BLaER1 (cell line): ENCODE data around the gene HAND2.

ENCODE experiments used
- H3K27ac ChIP-seq: shearing (Covaris generic); formaldehyde crosslinking; 2 replicates; pipeline ENCODE4 v1.8.1; 2022
- H3K27me3 ChIP-seq: shearing (Covaris generic); formaldehyde crosslinking; 2 replicates; pipeline ENCODE4 v1.8.1; 2022
- H3K36me3 ChIP-seq: shearing (Covaris generic); formaldehyde crosslinking; 2 replicates; pipeline ENCODE4 v1.8.1; 2022
- H3K4me1 ChIP-seq: shearing (Covaris generic); formaldehyde crosslinking; 2 replicates; pipeline ENCODE4 v1.8.1; 2022
- H3K4me2 ChIP-seq: shearing (Covaris generic); formaldehyde crosslinking; 2 replicates; pipeline ENCODE4 v1.8.1; 2022
- H3K4me3 ChIP-seq: shearing (Covaris generic); formaldehyde crosslinking; 2 replicates; pipeline ENCODE4 v1.8.1; 2022
- H3K9ac ChIP-seq: shearing (Covaris generic); formaldehyde crosslinking; 2 replicates; pipeline ENCODE4 v1.8.1; 2022
- H3K9me3 ChIP-seq: shearing (Covaris generic); formaldehyde crosslinking; 2 replicates; pipeline ENCODE4 v1.8.1; 2022
- H4K20me1 ChIP-seq: shearing (Covaris generic); formaldehyde crosslinking; 2 replicates; pipeline ENCODE4 v1.8.1; 2022
- Cebpa-rat ChIP-seq: shearing (Covaris generic); IDR thresholded peaks from 2 replicates; pipeline ENCODE4 v1.8.1; 2022

The HAND2 gene

DNA sequence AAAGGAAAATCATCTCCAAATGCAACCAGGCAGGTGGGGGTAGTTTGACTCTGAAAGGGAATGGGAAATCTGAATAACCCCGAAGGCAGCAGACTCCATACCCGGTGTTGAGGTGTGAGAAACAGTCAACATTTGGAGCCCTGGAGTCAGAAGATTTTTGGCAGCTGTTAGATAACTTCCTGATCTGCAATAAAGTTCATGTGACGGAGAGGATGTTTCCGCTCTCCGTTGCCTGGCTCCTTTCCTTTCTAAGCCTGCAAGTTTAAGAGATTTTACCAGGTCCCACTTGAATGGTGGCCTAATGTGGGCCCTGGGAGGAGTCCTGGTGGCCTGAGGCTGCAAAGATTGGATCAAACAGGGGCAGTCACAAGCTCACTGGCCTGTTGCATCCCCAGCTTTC, 27.7 kb downstream of the HAND2 start:
- Histone ChIP-seq H3K4me2 (no peak overlapping the region), H3K4me3 (no peak overlapping the region), H3K4me1 (no peaks in the 10 kb centered on the region), H3K9ac (no peak overlapping the region), H3K27me3 (no peaks in the 10 kb centered on the region), H3K27ac (no peak overlapping the region), H3K36me3 (no peaks in the 10 kb centered on the region), H3K9me3 (peaks cover 16% of the 10 kb centered on the region), H4K20me1 (no peaks in the 10 kb centered on the region)
- TF ChIP-seq Cebpa-rat: no peak

DNA sequence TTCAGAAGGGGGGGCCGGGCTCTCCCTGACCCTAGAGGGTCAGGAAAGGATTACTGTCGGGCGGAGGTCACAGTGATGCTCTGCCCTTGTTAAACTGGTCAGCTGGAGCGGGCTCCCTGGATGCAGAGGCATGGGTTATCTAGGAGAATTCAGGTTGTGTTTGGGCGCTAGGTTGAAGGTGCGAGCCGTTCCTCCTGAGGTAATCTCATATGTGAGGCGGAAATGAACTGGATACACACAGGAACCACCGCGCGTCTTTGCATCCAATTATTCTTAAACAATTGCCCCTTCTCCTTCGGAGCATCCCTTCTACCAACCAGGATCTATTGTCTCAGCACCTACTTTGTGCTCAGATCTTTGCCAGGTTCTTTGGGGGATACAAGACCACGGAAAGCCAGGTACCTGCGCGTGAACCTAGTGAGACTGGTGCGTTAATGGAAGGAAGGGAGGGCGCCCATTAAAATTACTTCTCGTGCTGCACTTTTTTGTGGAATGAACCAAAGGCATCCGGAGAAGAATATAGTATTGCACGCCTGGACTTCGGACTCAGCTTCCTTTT, 28.4 kb downstream of the HAND2 start:
- H4K20me1 ChIP-seq: no peaks in the 10 kb centered on the region
- H3K27me3 ChIP-seq: no peaks in the 10 kb centered on the region
- no peak overlapping the region for H3K4me3 ChIP-seq

DNA sequence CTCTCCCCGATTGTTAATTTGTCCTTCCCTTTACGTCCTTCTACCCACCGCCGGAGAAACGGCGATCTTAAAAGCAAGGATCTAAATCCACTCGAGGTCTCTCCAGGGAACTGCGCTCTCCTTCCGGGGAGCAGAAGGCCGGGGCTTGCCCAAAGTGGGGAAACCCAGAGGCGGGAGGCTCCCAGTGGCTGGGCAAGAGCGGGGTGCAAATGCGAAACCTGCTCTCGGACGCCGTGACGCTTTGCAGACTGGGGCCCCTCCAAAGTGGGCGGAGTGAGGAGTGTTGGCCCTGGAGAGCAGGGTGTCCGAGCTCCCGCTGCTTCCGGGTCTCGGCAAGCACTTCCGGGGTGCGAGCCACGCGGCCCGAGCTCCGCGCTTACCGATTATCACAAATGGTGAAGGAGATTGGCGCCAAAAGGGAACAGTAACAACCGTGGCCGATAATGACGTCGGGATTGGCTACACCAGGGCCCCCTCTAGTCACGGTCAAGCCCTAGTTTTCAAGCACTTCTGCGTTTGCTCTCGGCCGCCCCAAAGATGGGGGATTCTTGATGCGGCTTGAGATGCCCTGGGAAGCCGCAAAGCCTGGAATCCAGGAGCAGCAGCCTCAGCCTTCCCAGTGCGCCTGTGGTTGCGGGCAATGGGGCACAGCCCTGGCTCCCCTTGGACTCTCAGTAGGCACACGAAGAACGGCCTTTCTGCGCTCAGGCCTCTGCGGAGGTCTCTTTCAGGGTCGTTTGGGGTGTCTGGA, 29.0 kb downstream of the HAND2 start:
- Histone ChIP-seq H3K4me2 (no peak overlapping the region), H3K27ac (no peak overlapping the region), H4K20me1 (no peaks in the 10 kb centered on the region), H3K36me3 (no peaks in the 10 kb centered on the region), H3K9me3 (peaks cover 9% of the 10 kb centered on the region), H3K4me3 (no peak overlapping the region), H3K4me1 (no peaks in the 10 kb centered on the region), H3K27me3 (no peaks in the 10 kb centered on the region), H3K9ac (no peak overlapping the region)
- no peak for TF ChIP-seq Cebpa-rat

More for the DNA sequence above, 28.4 kb downstream of the HAND2 start:
- H3K9ac ChIP-seq: no peak overlapping the region
- no peaks in the 10 kb centered on the region for H3K36me3 ChIP-seq
- TF ChIP-seq Cebpa-rat: no peak
- H3K9me3 ChIP-seq: peaks cover 11% of the 10 kb centered on the region
- H3K4me1 ChIP-seq: no peaks in the 10 kb centered on the region
- no peak overlapping the region for H3K27ac ChIP-seq
- H3K4me2 ChIP-seq: no peak overlapping the region

DNA sequence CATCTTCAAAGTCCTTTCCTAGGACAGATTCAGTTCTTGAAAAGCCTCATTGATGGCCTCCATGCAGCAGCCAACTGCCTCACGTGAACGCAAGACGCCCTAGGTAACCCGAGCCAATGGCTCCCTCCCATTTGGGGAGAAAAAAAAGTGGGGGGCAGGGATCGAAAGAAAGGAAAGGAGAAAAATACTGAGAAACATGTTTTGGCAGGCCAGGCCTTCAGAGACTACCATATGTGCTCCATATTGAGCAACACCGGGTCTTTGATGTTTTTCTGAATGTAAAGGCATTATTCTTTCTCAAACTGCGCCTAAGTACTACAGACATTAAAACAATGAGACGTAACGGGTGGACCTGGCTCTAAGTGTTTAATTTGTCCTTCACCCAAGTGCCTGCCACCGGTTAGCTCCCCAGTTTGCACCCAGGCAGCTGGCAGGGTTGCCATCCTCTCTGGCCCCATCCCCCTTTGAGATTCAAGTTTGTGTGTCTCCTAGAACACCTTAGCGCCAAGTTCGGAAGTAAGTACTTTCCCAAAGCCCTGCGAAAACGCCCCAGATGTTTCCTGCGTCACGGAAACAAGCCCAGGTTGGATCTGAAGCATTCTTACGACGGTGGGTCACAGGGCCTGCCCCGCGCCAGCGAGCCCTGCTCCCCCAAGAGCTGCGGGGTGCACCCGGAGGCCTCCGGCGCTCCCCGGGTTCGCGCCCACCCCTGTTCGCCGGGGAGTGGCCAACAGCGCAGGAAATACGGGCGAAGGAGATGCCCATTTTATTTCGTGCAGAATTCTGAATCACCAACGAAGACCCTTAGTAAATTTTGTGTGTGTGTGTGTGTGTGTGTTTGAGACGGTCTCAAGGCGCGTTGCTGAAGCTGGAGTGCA, 30.1 kb downstream of the HAND2 start:
- H3K27ac ChIP-seq: no peak overlapping the region
- no peak overlapping the region for H3K4me3 ChIP-seq
- no peaks in the 10 kb centered on the region for H3K4me1 ChIP-seq
- no peak for TF ChIP-seq Cebpa-rat
- no peak overlapping the region for H3K4me2 ChIP-seq
- no peaks in the 10 kb centered on the region for H4K20me1 ChIP-seq
- H3K36me3 ChIP-seq: no peaks in the 10 kb centered on the region
- H3K9ac ChIP-seq: no peak overlapping the region
- peaks cover 9% of the 10 kb centered on the region for H3K9me3 ChIP-seq
- H3K27me3 ChIP-seq: no peaks in the 10 kb centered on the region

DNA sequence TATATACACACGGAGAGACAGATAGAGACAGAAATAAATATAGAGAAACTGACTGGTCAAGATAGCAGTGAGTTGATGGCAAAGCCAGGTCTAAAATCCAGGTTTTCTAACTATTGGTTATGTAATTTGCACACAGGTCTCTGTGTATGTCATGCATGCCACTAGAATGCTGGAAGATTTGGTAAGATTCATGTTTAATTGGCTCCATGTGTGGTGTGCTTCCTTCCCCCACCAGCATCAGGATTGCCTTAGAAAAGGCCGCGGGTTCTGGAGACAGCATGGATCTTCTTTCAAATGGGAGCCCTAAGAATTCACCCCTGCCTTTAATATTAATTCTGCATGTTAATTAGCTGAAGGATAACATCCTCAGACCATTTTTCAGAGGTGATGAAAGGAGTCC, 31.3 kb downstream of the HAND2 start:
- Histone ChIP-seq H3K4me3 (no peak overlapping the region), H4K20me1 (no peaks in the 10 kb centered on the region), H3K9me3 (peaks cover 9% of the 10 kb centered on the region), H3K27me3 (no peaks in the 10 kb centered on the region), H3K9ac (no peak overlapping the region), H3K4me1 (no peaks in the 10 kb centered on the region), H3K4me2 (no peak overlapping the region), H3K27ac (no peak overlapping the region), H3K36me3 (no peaks in the 10 kb centered on the region)
- no peak for TF ChIP-seq Cebpa-rat

DNA sequence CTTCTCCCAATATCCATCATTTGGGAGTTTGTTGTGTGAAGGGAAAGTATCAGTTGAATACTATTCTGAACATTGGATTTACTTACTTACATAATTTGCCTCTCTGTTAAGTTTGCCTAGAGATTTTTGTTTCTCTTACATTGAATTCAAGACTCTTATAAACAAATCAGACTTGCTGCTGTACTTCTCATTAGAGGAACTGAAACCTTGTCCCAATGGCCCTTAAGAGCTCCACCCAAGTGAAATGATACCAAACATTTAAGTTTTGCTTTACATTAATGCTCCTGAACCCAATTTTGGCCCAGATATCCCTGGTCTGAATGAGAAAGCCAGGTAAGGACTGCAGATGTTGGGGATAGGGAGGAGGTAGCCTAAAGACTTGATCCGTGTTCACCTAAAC, 32.0 kb downstream of the HAND2 start:
- Histone ChIP-seq H3K36me3 (no peaks in the 10 kb centered on the region), H3K4me2 (no peak overlapping the region), H3K9ac (no peak overlapping the region), H3K27ac (no peak overlapping the region), H4K20me1 (no peaks in the 10 kb centered on the region), H3K4me1 (no peaks in the 10 kb centered on the region), H3K4me3 (no peak overlapping the region), H3K9me3 (peaks cover 12% of the 10 kb centered on the region), H3K27me3 (no peaks in the 10 kb centered on the region)
- TF ChIP-seq Cebpa-rat: no peak

DNA sequence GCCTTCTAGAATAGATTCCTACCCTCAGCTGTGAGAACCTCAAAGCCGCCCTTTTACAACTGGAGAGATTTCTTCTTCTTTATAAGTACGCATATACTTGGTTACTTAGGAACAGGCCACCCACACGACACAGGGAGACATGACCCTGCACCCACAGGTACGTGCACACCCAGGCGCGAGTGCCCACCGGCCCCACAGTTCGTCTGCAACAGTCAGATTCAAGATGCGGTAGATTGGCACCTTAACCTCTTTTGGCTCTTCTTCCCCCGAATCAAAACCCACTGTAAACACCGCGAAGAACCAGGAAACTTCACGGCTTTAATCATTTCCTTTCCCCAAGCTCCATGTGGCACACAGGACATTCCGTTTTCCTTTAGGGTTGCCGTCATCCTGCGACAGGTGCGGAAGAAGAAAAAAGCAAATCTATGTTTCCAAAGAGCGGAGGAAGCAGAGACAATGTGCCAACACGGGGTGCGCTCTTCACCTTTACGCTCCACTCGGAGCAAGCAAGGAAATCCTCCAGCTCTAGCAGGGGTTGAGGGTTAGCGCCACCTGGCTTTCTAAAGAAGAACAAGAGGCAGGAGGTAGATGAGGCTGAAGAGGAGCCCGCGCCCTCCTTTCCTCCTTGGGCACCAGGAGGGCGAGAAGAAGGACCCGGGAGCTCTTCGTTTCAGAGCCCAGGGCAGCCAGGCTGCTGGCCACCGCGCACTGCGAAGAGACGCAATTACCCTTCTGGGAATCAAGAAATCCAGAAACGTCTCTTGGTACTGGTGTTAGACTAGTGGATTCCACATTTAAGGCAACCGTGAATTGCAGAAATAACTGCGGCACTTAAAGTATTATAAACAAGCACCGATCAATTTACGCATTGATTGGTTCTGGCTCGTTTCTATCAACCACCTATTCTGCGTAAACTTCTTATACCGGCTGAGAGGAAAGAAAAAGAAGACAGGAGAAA, 35.7 kb downstream of the HAND2 start:
- H4K20me1 ChIP-seq: no peaks in the 10 kb centered on the region
- H3K4me2 ChIP-seq: no peak overlapping the region
- H3K27ac ChIP-seq: no peak overlapping the region
- H3K4me3 ChIP-seq: no peak overlapping the region
- no peaks in the 10 kb centered on the region for H3K27me3 ChIP-seq
- TF ChIP-seq Cebpa-rat: no peak
- H3K36me3 ChIP-seq: no peaks in the 10 kb centered on the region
- no peak overlapping the region for H3K9ac ChIP-seq
- H3K4me1 ChIP-seq: peaks cover 10% of the 10 kb centered on the region
- H3K9me3 ChIP-seq: peaks cover 4% of the 10 kb centered on the region; the same call in 1 of the 2 replicates

DNA sequence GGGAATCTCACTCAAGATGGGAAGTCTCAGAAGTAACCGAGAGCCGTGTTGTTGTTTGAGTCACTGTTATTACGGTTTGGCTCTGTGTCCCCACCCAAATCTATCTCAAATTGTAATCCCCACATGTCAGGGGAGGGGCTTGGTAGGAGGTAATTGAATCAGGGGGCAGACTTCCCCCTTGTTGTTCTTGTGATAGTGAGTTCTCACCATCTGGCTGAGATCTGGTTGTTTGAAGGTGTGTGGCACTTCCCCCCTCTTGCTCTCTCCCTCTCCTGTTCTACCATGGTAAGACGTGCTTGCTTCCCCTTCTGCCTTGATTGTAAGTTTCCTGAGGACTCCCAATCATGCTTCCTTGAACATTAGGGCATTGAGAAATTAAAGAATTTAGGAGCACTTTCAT, 37.0 kb downstream of the HAND2 start:
- Histone ChIP-seq H3K9me3 (peaks cover 4% of the 10 kb centered on the region; the same call in 1 of the 2 replicates), H3K4me3 (no peak overlapping the region), H4K20me1 (no peaks in the 10 kb centered on the region), H3K4me1 (peaks cover 10% of the 10 kb centered on the region), H3K9ac (no peak overlapping the region), H3K27me3 (no peaks in the 10 kb centered on the region), H3K4me2 (no peak overlapping the region), H3K27ac (no peak overlapping the region), H3K36me3 (no peaks in the 10 kb centered on the region)
- TF ChIP-seq Cebpa-rat: no peak

DNA sequence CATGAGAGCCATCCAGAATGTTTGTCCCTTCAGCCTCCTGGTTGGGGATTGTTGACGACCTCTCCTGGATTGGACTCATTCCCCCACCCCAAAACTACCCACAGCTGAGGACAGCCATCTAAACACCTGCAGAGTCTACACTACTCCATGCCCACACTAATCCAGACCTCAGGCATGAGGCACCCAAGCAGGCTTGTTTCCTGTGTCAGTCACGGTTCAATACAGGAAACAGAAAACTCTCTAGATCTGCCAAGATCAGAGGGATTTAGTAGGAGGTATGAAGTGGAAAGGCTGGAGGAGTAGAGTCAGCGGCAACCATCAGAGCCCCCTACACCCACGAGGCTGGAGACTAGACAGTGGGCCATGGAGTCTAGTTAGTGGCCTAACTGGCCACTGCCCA, 37.7 kb downstream of the HAND2 start:
- Histone ChIP-seq H3K4me3 (no peak overlapping the region), H3K9ac (no peak overlapping the region), H3K4me1 (peaks cover 10% of the 10 kb centered on the region), H3K36me3 (no peaks in the 10 kb centered on the region), H3K27me3 (no peaks in the 10 kb centered on the region), H3K9me3 (peaks cover 4% of the 10 kb centered on the region; the same call in 1 of the 2 replicates), H4K20me1 (no peaks in the 10 kb centered on the region), H3K27ac (no peak overlapping the region; the same call in 1 of the 2 replicates), H3K4me2 (peak overlapping the region; percentile 28)
- no peak for TF ChIP-seq Cebpa-rat
